ENCODE results near the gene SLC35C1. TPM values are rescaled to one million over a fixed set of nuclear protein-coding genes. Genes with fewer than 3 reads are reported as not detected.
A peak's percentile ranks its signal among the peaks of the same experiment; 100 is the strongest.

Gene SLC35C1
- total RNA-seq = 10 to 100 TPM in 1 of 4 donors, 1 to 10 TPM in 3; 3.8 to 12.1 (median 7.0) TPM

DNA sequence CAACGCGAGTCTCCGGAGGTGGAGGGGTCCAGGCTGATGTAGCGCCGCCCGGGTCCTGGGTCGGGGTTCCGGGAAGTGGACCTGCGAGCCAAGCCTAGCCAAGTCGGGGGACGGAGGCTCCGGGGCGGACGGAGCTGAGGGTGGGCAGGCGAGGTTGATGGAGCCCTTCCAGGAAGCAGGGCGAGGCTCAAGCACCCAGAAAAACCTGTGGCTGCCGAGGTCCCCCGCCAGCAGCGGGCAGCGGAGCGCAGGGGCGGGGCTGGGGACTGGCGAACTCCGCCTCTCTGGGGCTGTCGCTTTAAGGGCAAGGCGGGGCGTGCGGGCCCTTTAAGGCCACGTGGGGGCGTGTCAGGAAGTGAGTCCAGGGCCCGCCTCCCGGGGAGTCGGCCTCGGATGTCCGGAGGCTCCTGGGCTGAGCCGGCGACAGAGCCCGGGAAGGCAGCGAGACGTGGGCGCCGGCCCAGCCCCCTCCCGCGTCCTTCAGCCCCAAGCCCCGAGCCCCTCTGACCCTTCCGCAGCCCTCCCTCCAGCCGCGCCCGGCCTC is at the start of gene SLC35C1:
TSS of gene SLC35C1 (plus strand) at position 389 of the 544 bp plus-strand sequence. CDS start 653 bp downstream, outside the sequence.
- WGBS, 2 donors = 0 to 1% methylated on average over 38 to 42 of the region's 49 CpGs
- TF ChIP-seq CTCF (IDR thresholded peaks at IDR 0.05) = no peak
- TF ChIP-seq POLR2A (IDR thresholded peaks at IDR 0.05) = no peak
- intact Hi-C loops (cut with DNase I; ENCODE audit: low total_unique reads) = no loop called here

DNA sequence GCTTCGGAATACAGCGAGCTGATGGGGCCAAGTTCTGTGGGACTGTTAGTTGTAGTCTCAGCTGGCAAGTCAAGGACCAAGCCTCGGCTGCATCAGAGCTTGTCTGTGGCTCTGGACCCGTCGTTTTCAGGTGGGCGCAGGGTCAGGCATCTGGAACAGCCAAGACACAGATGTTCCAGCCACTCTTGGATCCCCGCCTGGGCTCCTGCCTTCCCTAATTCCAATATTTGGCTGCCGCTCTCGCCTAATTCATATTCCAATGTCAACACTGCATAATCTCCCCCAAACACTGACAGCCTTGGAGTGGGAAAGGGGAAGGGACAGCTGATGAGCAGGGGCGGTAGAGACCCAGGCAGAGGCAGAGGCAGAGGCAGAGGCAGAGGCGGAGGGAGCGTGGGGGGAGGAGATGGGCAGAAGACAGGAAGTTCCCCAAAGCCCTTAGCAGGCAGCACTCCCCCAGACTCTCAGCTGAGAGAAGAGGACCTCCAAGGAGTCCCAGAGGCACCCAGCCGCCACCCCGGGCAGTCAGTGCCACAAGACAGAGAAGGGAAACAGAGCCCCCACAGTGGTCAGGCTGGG is 49.6 kb upstream of the SLC35C1 start:
- intact Hi-C loops (cut with DNase I; ENCODE audit: low total_unique reads) = no loop called here
- WGBS, 2 donors = 30 to 39% methylated on average over 14 of the region's 14 CpGs
- no peak overlapping the region for H3K4me3 ChIP-seq (ENCODE audit: low read depth, poor library complexity, severe bottlenecking)
- DNase-seq (ENCODE audit: low spot score in 2 of 2) = no peak
- TF ChIP-seq CTCF (IDR thresholded peaks at IDR 0.05) (no peak), POLR2A (IDR thresholded peaks at IDR 0.05) (no peak)

More for the DNA sequence above, at the start of gene SLC35C1:
- peak; percentile 96 to 99 for DNase-seq (ENCODE audit: low spot score in 2 of 2)
- H3K4me3 ChIP-seq (ENCODE audit: low read depth, poor library complexity, severe bottlenecking) = peak within 1 kb of the TSS; percentile 79

DNA sequence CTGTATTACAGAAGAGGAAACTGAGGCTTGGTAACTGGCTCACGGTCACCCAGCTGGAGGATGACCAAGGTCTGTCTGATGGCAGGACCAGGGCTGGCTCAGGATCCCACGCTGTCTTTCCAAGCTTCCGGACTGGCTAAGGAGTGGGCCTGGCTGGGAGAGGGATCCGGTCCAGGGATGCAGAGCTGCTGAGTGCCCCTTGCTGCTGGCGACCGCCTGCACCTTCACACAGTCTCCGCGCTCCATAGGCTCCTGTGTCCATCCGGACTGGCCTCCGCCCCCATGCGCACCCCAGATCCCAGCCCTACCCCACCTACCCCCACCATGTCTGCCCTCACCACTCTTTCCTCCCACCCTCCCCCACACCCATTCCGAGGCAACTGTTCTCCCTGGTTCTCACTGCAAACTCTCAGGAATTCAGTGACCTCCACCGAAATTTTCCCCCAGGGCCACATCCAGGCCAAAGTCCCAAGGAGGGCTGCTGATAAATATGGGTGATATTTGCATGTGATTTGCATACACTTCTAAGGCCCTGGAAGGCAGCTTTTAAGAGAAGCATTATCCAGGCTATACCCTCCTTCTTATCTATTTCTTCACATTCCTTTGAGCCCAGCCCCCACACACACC is 48.5 kb upstream of the SLC35C1 start:
- no peak overlapping the region for H3K4me3 ChIP-seq (ENCODE audit: low read depth, poor library complexity, severe bottlenecking)
- intact Hi-C loops (cut with DNase I; ENCODE audit: low total_unique reads) = no loop called here
- 78 to 79% methylated on average over 13 of the region's 13 CpGs for WGBS, 2 donors
- TF ChIP-seq POLR2A (IDR thresholded peaks at IDR 0.05) (no peak), CTCF (IDR thresholded peaks at IDR 0.05) (no peak)
- no peak for DNase-seq (ENCODE audit: low spot score in 2 of 2)

GRCh38 chr11:45757672-45758071 is 47.3 kb upstream of the SLC35C1 start:
- no peak overlapping the region for H3K4me3 ChIP-seq (ENCODE audit: low read depth, poor library complexity, severe bottlenecking)
- 75 to 78% methylated on average over 7 of the region's 7 CpGs for WGBS, 2 donors
- DNase-seq (ENCODE audit: low spot score in 2 of 2) = no peak
- intact Hi-C loops (cut with DNase I; ENCODE audit: low total_unique reads) = no loop called here
- no peak for TF ChIP-seq CTCF (IDR thresholded peaks at IDR 0.05)
- no peak for TF ChIP-seq POLR2A (IDR thresholded peaks at IDR 0.05)

GRCh38 chr11:45761659-45762058 is 43.3 kb upstream of the SLC35C1 start:
- peak in 1 of 2 donors; percentile 3 for DNase-seq (ENCODE audit: low spot score in 2 of 2)
- H3K4me3 ChIP-seq (ENCODE audit: low read depth, poor library complexity, severe bottlenecking) = no peak overlapping the region
- intact Hi-C loops (cut with DNase I; ENCODE audit: low total_unique reads) = no loop called here
- TF ChIP-seq CTCF (IDR thresholded peaks at IDR 0.05) = no peak
- TF ChIP-seq POLR2A (IDR thresholded peaks at IDR 0.05) = no peak
- 77 to 93% methylated on average over 6 of the region's 6 CpGs for WGBS, 2 donors

All from lower leg skin (tissue), 4 donors.